HepG2 (cell line): Measurements from ENCODE around the gene SGSM1. TPM values are rescaled to one million over a fixed set of nuclear protein-coding genes. Genes with fewer than 3 reads are reported as not detected.
A peak's percentile ranks its signal among the peaks of the same experiment; 100 is the strongest.

Source experiments
- ATAC-seq: fragments of 200-7000 bp; cut with Tn5 transposase; 3 replicates; pipeline ENCODE4 v1.9.1; 2020; ENCODE audit warnings: mild to moderate bottlenecking, moderate library complexity
- BruUV-seq: library from RNA; stranded (reverse); fragments of 400-500 nt; replicated peaks from 2 replicates; lab custom pipeline; 2021; lab: Mats Ljungman, UMichigan
- CTCF ChIA-PET: fragments of 300-600 bp; formaldehyde crosslinking; extraction: SDS; loops from one replicate; lab custom pipeline; 2021; ENCODE audit warnings: low total read pairs, inconsistent platforms, low intra/inter-chr PET ratio; lab: Yijun Ruan, JAX
- POLR2A ChIA-PET: fragments of 350-600 bp; sonication (Branson Sonifier 250); formaldehyde crosslinking; loops from one replicate; lab custom pipeline; 2020; ENCODE audit warnings: antibody characterized with exemption, inconsistent platforms; lab: Yijun Ruan, JAX
- DNase-seq: peaks from one replicate; pipeline ENCODE4 v3.0.0-alpha.2; 2015; ENCODE audit warnings: low spot score
- FAIRE-seq: peaks from 3 replicates; lab custom pipeline; 2011; peaks lifted over from hg19 to GRCh38; lab: Jason Lieb, UNC
- H2AFZ ChIP-seq: one replicate; pipeline ENCODE4 v1.6.1; 2011; ENCODE audit warnings: low read length, inconsistent platforms
- H3K27ac ChIP-seq: fragments of 300-600 bp; 3 replicates; pipeline ENCODE4 v1.8.0; 2011; ENCODE audit warnings: mixed run types, mild to moderate bottlenecking, mixed read lengths, low read length, inconsistent platforms; ENCODE audit not compliant: insufficient read depth; ENCODE audit errors: extremely low read length
- H3K27me3 ChIP-seq, 2 experiments: fragments of 200-600 bp in 1 of 2; 2 replicates in 1 of 2; 3 replicates in 1 of 2; pipeline versions ENCODE4 v1.6.0 to v1.8.0; 2011; ENCODE audit warnings: low read length in 2 of 2, mild to moderate bottlenecking in 2 of 2, moderate library complexity in 2 of 2, inconsistent platforms in 1 of 2; ENCODE audit not compliant: insufficient read depth in 2 of 2, control insufficient read depth in 1 of 2
- H3K36me3 ChIP-seq, 2 experiments: fragments of 200-600 bp in 1 of 2; replicated peaks in 1 of 2; 2 replicates in 1 of 2; 3 replicates in 1 of 2; pipeline versions ENCODE4 v1.5.1 to v1.8.0; 2011; ENCODE audit warnings: low read length in 2 of 2, inconsistent platforms in 1 of 2; ENCODE audit not compliant: insufficient read depth in 2 of 2, control insufficient read depth in 1 of 2
- H3K4me1 ChIP-seq: 2 replicates; pipeline ENCODE4 v1.5.1; 2012; ENCODE audit warnings: low read length, inconsistent platforms; ENCODE audit not compliant: insufficient read depth
- H3K4me2 ChIP-seq: 2 replicates; pipeline ENCODE4 v1.6.0; 2011; ENCODE audit warnings: low read depth, low read length, inconsistent platforms
- H3K4me3 ChIP-seq, 3 experiments: fragments of 200-600 bp in 1 of 3; sonication (generic), shearing (Covaris generic) in 1 of 3; replicated peaks in 1 of 3; 2 replicates each; pipeline ENCODE4 v1.5.1; 2011 to 2016; ENCODE audit warnings: low read length in 3 of 3, inconsistent platforms in 2 of 3, low read depth in 2 of 3, mild to moderate bottlenecking in 2 of 3, control low read depth in 1 of 3, mixed read lengths in 1 of 3; ENCODE audit not compliant: insufficient read depth in 1 of 3
- H3K79me2 ChIP-seq: one replicate; pipeline ENCODE4 v1.6.1; 2011; ENCODE audit warnings: low read length, inconsistent platforms; ENCODE audit not compliant: insufficient read depth
- H3K9ac ChIP-seq: 2 replicates; pipeline ENCODE4 v1.6.0; 2011; ENCODE audit warnings: mild to moderate bottlenecking, low read depth, low read length, inconsistent platforms; ENCODE audit not compliant: insufficient read depth
- H3K9me3 ChIP-seq: 2 replicates; pipeline ENCODE4 v1.5.1; 2012; ENCODE audit warnings: mild to moderate bottlenecking, low read length
- H4K20me1 ChIP-seq: 2 replicates; pipeline ENCODE4 v1.6.0; 2011; ENCODE audit warnings: inconsistent platforms, mild to moderate bottlenecking, low read length, moderate library complexity; ENCODE audit not compliant: insufficient read depth
- ELF1 ChIP-seq: sonication (generic); formaldehyde crosslinking; IDR thresholded peaks from 2 replicates; pipeline ENCODE4 v1.4.0; 2020; ENCODE audit warnings: missing genetic modification reagents
- MTF1 ChIP-seq: sonication (generic); formaldehyde crosslinking; IDR thresholded peaks from 2 replicates; pipeline ENCODE4 v1.5.0; 2020; ENCODE audit warnings: missing genetic modification reagents
- NCOA2 ChIP-seq: sonication (generic); formaldehyde crosslinking; IDR thresholded peaks from 2 replicates; pipeline ENCODE4 v1.8.0; 2022; ENCODE audit warnings: inconsistent platforms
- NFE2L1 ChIP-seq: sonication (generic); formaldehyde crosslinking; IDR thresholded peaks from 2 replicates; pipeline ENCODE4 v1.4.0; 2020; ENCODE audit warnings: missing genetic modification reagents, mild to moderate bottlenecking, borderline replicate concordance
- PRDM10 ChIP-seq: sonication (generic); formaldehyde crosslinking; IDR thresholded peaks from 2 replicates; pipeline ENCODE4 v1.4.0; 2020; ENCODE audit warnings: low read depth, missing genetic modification reagents
- RNF2 ChIP-seq: fragments of 450-650 bp; conservative IDR thresholded peaks from 2 replicates; pipeline ENCODE4 v1.6.1; 2016; ENCODE audit warnings: low read depth
- SAP130 ChIP-seq: IDR thresholded peaks from 2 replicates; pipeline ENCODE4 v1.6.1; 2016; ENCODE audit warnings: low read depth
- SMAD3 ChIP-seq: sonication (generic); formaldehyde crosslinking; IDR thresholded peaks from 2 replicates; pipeline ENCODE4 v1.4.0; 2020; ENCODE audit warnings: missing genetic modification reagents
- YEATS4 ChIP-seq: sonication (generic); formaldehyde crosslinking; IDR thresholded peaks from 2 replicates; pipeline ENCODE4 v1.4.0; 2020; ENCODE audit warnings: missing genetic modification reagents, borderline replicate concordance
- ZNF18 ChIP-seq: sonication (generic); formaldehyde crosslinking; IDR thresholded peaks from 2 replicates; pipeline ENCODE4 v1.8.0; 2022; ENCODE audit warnings: mild to moderate bottlenecking, missing genetic modification reagents; ENCODE audit not compliant: insufficient replicate concordance
- ZNF251 ChIP-seq: sonication (generic); formaldehyde crosslinking; IDR thresholded peaks from 2 replicates; pipeline ENCODE4 v1.9.0; 2021; ENCODE audit warnings: mild to moderate bottlenecking, missing genetic modification reagents
- ZNF776 ChIP-seq: sonication (generic); formaldehyde crosslinking; IDR thresholded peaks from 2 replicates; pipeline ENCODE4 v1.4.0; 2020; ENCODE audit warnings: mild to moderate bottlenecking, missing genetic modification reagents
- ZSCAN20 ChIP-seq: sonication (generic); formaldehyde crosslinking; IDR thresholded peaks from 2 replicates; pipeline ENCODE4 v1.4.0; 2020; ENCODE audit warnings: missing genetic modification reagents, mild to moderate bottlenecking, borderline replicate concordance
- WGBS: methylation state at CpG from one replicate; pipeline ENCODE4 v1.1.6; 2017; ENCODE audit warnings: low lambda C conversion rate; 5-methylcytosine and 5-hydroxymethylcytosine counted together
- in situ Hi-C: cut with HindIII; loops from 2 replicates; pipeline ENCODE4 v1.10.0; 2017; ENCODE audit warnings: low pct_unique_long_range_greater_than_20kb; ENCODE audit not compliant: extremely low pct_ligation_motif_present
- intact Hi-C: fragments of 100-400 bp; cut with micrococcal nuclease; formaldehyde crosslinking; loops from one replicate; pipeline ENCODE4 v1.10.0; 2022; ENCODE audit not compliant: unreplicated experiment
- polyA plus RNA-seq, 8 experiments: library from polyadenylated mRNA; depleted of rRNA in 3 of 8; stranded (reverse) in 7 of 8; unstranded in 1 of 8; fragments of >200 nt; fragmentation: Illumina TruSeq in 4 of 8; extraction: Trizol in 4 of 8; gene quantifications; 2 replicates each; pipeline versions ENCODE4 v1.2.1 to v1.2.3, GENCODE V29; 2011 to 2016; ENCODE audit warnings: low read depth in 4 of 8, missing spikeins in 1 of 8, mixed read lengths in 1 of 8; ENCODE audit not compliant: insufficient read depth in 1 of 8
- total RNA-seq, 5 experiments: library from RNA; depleted of rRNA; stranded (reverse); fragments of >200 nt; fragmentation: Illumina TruSeq; extraction: Trizol; gene quantifications; 2 replicates each; pipeline ENCODE4 v1.2.3, GENCODE V29; 2016; ENCODE audit warnings: low read depth in 1 of 5
- TF ChIP-seq, protein P1 (sequence below): sonication (generic); formaldehyde crosslinking; IDR thresholded peaks from 2 replicates; pipeline ENCODE4 v1.4.0; 2020; ENCODE audit warnings: missing genetic modification reagents
- TF ChIP-seq, protein P2 (sequence below): sonication (generic); formaldehyde crosslinking; IDR thresholded peaks from 2 replicates; pipeline ENCODE4 v1.4.0; 2020; ENCODE audit warnings: mild to moderate bottlenecking, missing genetic modification reagents

Gene SGSM1
- total and polyA plus RNA-seq, 2 of the 13 experiments (the other 11 are each of a cell fraction or from before 2014, with no cell fraction given) = 0.07 TPM; not detected in 1

DNA sequence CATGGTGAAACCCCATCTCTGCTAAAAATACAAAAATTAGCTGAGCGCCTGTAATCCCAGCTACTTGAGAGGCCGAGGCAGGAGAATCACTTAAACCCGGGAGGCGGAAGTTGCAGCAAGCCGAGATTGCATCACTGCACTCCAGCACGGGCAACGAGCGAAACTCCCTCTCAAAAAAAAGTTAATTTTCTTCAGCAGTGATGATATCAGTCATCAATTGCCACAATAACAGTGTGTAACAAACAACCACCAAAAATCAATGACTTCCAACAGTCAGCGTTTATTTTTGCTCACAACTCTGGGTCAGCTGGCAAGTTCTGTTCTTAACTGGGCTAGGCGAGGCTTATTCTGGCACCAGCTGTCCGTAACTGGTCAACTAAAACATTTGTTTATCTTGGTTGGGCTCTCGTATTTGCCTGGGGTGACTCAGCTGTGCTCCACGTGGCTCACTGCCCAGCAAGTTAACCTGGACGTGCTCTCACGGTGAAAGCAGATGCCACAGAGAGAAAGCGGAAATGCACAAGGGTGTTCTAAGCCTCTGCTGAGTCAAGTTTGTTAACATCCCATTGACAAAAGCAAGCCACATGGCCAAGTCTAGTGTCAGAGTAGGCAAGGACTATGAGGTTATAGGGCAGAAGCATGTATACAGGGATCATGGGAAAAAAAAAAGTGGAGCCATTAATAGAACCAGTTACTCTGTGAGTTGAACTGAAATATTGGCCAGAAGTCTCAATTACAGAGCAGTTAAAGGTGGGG lies 88.4 kb downstream of the SGSM1 start:
- peak; percentile 83 for FAIRE-seq
- ChIA-PET POLR2A (interaction anchor here (1.0 kb wide), 1 partner anchor 130 kb away, joined by 3 read pairs; no protein-coding TSS in a partner anchor), CTCF (no interaction called here)
- H3K27me3 ChIP-seq = 0 out of 5 replicates have a peak, but pooled peaks cover 0 to 8% of the 10 kb centered on the region in 2 experiments
- peaks cover 26% of the 10 kb centered on the region for H3K4me1 ChIP-seq
- no peaks in the 10 kb centered on the region for H3K36me3 ChIP-seq
- peak overlapping the region in 2 of 3 experiments; percentile 13 to 60; a peak in 2 of 6 replicates for H3K4me3 ChIP-seq
- ATAC-seq = peak; percentile 92
- no peaks in the 10 kb centered on the region for H4K20me1 ChIP-seq
- H3K9ac ChIP-seq = peak overlapping the region; percentile 51
- in situ Hi-C loops (no loop called here), intact Hi-C loops (no loop called here)
- 0% methylated on average over 16 of the region's 16 CpGs for WGBS
- H3K4me2 ChIP-seq = peak overlapping the region; percentile 88
- no TSS peak for BruUV-seq
- no peaks in the 10 kb centered on the region for H3K79me2 ChIP-seq
- H3K9me3 ChIP-seq = no peaks in the 10 kb centered on the region
- H2AFZ ChIP-seq = peak overlapping the region; percentile 37
- DNase-seq = peak; percentile 96
- peak overlapping the region; percentile 69 for H3K27ac ChIP-seq
- TF ChIP-seq NFE2L1 (CRISPR knock-in tag) (no peak), NCOA2 (CRISPR knock-in tag) (peak; percentile 28; the same call in 1 of the 2 replicates), ZSCAN20 (CRISPR knock-in tag) (no peak), ELF1 (CRISPR knock-in tag) (peak; percentile 84), YEATS4 (CRISPR knock-in tag) (peak; percentile 85; the same call in 1 of the 2 replicates), ZNF251 (CRISPR knock-in tag) (no peak), SMAD3 (CRISPR knock-in tag) (no peak), SAP130 (CRISPR knock-in tag) (peak; percentile 100), RNF2 (peak; percentile 61), MTF1 (no peak), ZNF776 (CRISPR knock-in tag) (no peak), ZNF18 (CRISPR knock-in tag) (peak; percentile 89), PRDM10 (CRISPR knock-in tag) (no peak)
- TF ChIP-seq, protein P1, sequence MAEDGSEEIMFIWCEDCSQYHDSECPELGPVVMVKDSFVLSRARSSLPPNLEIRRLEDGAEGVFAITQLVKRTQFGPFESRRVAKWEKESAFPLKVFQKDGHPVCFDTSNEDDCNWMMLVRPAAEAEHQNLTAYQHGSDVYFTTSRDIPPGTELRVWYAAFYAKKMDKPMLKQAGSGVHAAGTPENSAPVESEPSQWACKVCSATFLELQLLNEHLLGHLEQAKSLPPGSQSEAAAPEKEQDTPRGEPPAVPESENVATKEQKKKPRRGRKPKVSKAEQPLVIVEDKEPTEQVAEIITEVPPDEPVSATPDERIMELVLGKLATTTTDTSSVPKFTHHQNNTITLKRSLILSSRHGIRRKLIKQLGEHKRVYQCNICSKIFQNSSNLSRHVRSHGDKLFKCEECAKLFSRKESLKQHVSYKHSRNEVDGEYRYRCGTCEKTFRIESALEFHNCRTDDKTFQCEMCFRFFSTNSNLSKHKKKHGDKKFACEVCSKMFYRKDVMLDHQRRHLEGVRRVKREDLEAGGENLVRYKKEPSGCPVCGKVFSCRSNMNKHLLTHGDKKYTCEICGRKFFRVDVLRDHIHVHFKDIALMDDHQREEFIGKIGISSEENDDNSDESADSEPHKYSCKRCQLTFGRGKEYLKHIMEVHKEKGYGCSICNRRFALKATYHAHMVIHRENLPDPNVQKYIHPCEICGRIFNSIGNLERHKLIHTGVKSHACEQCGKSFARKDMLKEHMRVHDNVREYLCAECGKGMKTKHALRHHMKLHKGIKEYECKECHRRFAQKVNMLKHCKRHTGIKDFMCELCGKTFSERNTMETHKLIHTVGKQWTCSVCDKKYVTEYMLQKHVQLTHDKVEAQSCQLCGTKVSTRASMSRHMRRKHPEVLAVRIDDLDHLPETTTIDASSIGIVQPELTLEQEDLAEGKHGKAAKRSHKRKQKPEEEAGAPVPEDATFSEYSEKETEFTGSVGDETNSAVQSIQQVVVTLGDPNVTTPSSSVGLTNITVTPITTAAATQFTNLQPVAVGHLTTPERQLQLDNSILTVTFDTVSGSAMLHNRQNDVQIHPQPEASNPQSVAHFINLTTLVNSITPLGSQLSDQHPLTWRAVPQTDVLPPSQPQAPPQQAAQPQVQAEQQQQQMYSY (CRISPR knock-in tag) = no peak
- TF ChIP-seq, protein P2, sequence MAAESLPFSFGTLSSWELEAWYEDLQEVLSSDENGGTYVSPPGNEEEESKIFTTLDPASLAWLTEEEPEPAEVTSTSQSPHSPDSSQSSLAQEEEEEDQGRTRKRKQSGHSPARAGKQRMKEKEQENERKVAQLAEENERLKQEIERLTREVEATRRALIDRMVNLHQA = no peak
